Activated CD4-positive, alpha-beta T cell treated with anti-CD3 and anti-CD28 coated beads, Interleukin-2, amount 10 ng/mL, durations not matched to agents 7 days and 5 days (primary cell): ENCODE measurements around the gene GLIPR2. TPM values are rescaled to one million over a fixed set of nuclear protein-coding genes. Genes with fewer than 3 reads are reported as not detected.

ENCODE experiments used
- CTCF ChIA-PET: fragments of 350-600 bp; sonication (Branson Sonifier 250); formaldehyde crosslinking; loops from one replicate; lab custom pipeline; 2021; ENCODE audit warnings: antibody characterized with exemption; lab: Charles Lee
- POLR2A ChIA-PET: fragments of 350-600 bp; sonication (Branson Sonifier 250); formaldehyde crosslinking; loops from one replicate; lab custom pipeline; 2021; ENCODE audit warnings: antibody characterized with exemption; lab: Charles Lee
- DNase-seq: peaks from one replicate; pipeline ENCODE4 v3.0.0-alpha.2; 2020
- H3K27ac Mint-ChIP-seq: one replicate; pipeline ENCODE4 v1.8.0; 2021; ENCODE audit warnings: mild to moderate bottlenecking, moderate library complexity, mixed read lengths
- H3K27me3 Mint-ChIP-seq: one replicate; pipeline ENCODE4 v1.8.0; 2021; ENCODE audit warnings: mixed read lengths
- H3K36me3 Mint-ChIP-seq: one replicate; pipeline ENCODE4 v1.8.0; 2021; ENCODE audit warnings: low read depth, mixed read lengths
- H3K4me1 Mint-ChIP-seq: one replicate; pipeline ENCODE4 v1.8.0; 2021; ENCODE audit warnings: mixed read lengths
- H3K4me3 Mint-ChIP-seq: one replicate; pipeline ENCODE4 v1.8.0; 2021; ENCODE audit warnings: mild to moderate bottlenecking, moderate library complexity, mixed read lengths
- H3K9me3 Mint-ChIP-seq: one replicate; pipeline ENCODE4 v1.8.0; 2021; ENCODE audit warnings: mixed read lengths
- total RNA-seq, 2 experiments: library from RNA; stranded (reverse); gene quantifications; one replicate each; pipeline ENCODE4 v1.2.3, GENCODE V29; 2021

GLIPR2 gene
- total RNA-seq, 2 experiments from 2014 or later: 53.9 to 58.4 TPM

DNA sequence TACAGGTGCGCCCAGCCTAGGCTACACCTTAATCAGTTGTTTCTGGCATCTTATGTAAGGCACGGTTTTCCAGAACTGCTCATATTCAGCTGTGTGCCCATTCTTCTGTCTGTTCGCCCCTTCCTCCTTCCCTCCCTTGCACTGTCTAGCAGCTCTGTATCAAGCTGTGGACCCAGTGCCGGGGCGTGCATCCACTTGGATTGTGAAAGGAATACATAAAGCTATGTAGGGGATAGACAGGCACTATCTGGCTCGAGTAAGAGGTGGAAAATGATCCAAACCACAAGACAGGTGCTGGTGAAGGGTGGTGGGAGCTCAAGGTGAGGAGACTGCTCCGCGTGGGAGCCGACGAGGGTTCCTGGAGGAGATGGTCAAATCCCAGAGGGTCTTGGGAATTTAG lies 2.0 kb downstream of the GLIPR2 start:
- Mint-ChIP-seq H3K27me3 (peaks cover 14% of the 10 kb centered on the region), H3K9me3 (no peaks in the 10 kb centered on the region), H3K36me3 (peaks cover 38% of the 10 kb centered on the region), H3K27ac (no peak overlapping the region), H3K4me1 (peaks cover 73% of the 10 kb centered on the region), H3K4me3 (peak overlapping the region; percentile 85)
- ChIA-PET CTCF (interaction anchor here (1.4 to 5.6 kb wide), 3 partner anchors 11 to 31 kb away, joined by 4 to 37 read pairs (median 4); partner anchors contain the start of gene CCIN), POLR2A (no interaction called here)
- no peak for DNase-seq

DNA sequence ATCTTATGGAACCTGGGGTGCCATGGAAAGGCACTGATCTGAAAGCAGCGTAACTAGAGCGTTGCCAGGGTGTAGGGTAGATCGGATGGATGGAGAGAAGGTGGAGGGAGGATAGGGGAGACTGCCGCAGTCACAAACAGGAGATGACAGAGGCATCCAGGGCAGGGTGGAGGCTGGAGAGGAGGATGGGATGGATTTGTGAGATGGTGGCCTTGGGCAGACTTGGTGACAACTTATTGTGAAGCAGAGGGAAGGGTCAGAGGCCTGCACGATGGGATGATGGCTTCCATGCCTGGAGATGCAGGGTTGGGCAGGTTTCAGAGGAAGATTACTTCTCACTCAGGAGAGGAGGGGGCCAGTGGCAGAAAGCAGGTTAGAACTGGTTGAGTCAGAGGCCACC lies 2.4 kb downstream of the GLIPR2 start:
- Mint-ChIP-seq H3K4me3 (no peak overlapping the region), H3K27ac (no peak overlapping the region), H3K4me1 (peaks cover 77% of the 10 kb centered on the region), H3K36me3 (peaks cover 42% of the 10 kb centered on the region), H3K27me3 (peaks cover 14% of the 10 kb centered on the region), H3K9me3 (no peaks in the 10 kb centered on the region)
- CTCF ChIA-PET: interaction anchor here (1.4 to 5.6 kb wide), 3 partner anchors 11 to 30 kb away, joined by 4 to 37 read pairs (median 4); partner anchors contain the start of gene CCIN
- POLR2A ChIA-PET: no interaction called here
- no peak for DNase-seq

DNA sequence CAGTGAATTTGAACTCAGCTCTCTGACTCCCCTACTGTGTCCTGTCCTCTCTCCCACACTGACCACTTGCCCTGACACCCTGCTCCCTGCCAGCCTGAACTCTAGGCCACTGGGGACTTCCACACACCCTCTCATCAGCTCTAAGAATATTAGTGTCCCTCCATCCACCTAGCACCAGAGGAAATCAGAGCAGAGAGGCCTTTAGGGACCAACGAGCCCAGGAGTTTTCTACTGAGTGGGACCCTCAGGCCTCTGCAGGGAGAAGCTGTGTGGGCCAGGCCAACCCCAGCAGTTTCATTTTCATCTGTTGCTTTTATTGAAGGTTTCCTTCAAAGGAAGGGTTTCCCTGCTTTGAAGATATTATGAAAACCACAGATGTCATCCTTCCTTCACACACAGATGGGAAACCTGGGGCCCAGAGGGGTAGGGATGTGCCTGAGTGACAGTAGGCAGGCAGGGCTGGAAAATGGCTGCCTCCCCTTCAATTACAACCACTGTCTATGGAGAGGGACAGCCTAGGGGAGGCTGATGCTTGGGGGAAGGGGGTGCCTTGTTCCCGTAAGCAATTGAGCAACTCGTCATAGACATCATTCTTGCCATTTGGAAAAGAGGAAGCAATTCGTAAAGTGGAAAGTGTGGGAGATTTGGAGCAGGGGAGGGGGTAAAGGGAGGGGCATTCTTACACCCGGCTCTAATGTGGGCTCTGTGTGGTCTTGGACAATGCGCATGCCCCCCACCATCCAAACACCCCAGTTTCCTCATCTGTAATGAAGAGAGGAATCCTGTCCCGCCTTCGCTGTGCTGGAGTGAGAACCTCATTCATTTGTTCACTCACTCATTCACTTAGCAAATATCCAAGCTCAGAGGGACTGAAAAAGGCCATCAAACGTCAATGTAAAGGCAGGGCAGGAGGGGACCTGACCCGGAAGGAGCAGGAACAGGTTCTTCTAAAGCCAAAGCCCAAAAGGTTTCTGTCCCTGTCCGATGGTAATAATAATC lies 3.9 kb downstream of the GLIPR2 start:
- Mint-ChIP-seq H3K9me3 (peaks cover 2% of the 10 kb centered on the region), H3K4me1 (peaks cover 91% of the 10 kb centered on the region), H3K27ac (peak overlapping the region; percentile 59), H3K4me3 (peak overlapping the region; percentile 57), H3K36me3 (peaks cover 56% of the 10 kb centered on the region), H3K27me3 (peaks cover 7% of the 10 kb centered on the region)
- ChIA-PET CTCF (interaction anchor here (0.9 to 5.6 kb wide), 5 partner anchors 9 to 50 kb away, joined by 3 to 37 read pairs (median 4); partner anchors contain the start of gene CLTA), POLR2A (no interaction called here)
- DNase-seq: peak; percentile 63

DNA sequence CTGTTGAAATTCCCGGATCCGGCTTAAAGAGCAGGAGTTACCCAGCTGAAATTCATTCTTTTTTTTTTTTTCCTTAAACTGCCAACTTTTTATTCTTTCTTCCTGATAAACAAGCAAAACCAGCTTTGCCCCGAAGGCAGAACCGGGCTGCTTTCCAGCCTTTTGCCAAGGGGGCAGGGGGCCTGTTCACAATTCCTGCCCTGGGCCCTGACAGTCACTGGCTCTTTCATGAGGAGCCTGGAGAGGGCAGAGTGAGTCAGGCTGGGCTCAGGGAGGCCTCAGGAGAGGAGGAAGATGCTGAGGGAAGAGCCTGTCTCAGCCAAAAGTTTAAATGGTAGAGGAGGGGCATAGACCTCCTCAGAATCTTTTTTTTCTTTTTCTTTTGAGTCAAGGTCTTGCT lies 4.8 kb downstream of the GLIPR2 start:
- H3K36me3 Mint-ChIP-seq: peaks cover 65% of the 10 kb centered on the region

DNA sequence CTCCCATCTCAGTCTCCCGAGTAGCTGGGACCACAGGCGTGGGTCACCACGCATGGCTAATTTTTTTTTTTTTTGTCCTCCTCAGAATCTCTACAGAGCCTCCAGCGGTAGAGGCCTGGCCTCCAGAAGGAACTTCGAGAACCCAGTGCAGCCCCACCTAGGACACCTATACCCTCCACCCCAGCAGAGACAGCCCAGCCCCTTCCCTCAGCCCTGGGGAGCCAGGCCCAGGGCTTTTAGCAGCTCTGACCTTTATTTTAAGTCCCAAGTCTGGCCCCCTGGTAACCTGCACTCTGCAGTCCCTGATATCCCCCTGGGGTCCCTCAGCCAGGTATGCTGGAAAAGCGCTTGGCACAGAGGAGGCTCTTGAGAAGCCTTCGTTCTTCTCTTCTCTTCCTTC lies 5.2 kb downstream of the GLIPR2 start:
- H3K27me3 Mint-ChIP-seq: no peaks in the 10 kb centered on the region
- POLR2A ChIA-PET: no interaction called here
- H3K27ac Mint-ChIP-seq: peak overlapping the region; percentile 54
- CTCF ChIA-PET: interaction anchor here (0.6 to 4.3 kb wide), 4 partner anchors 24 to 624 kb away, joined by 3 to 19 read pairs (median 10); partner anchors contain the start of gene CLTA
- no peak for DNase-seq
- peak overlapping the region; percentile 80 for H3K4me3 Mint-ChIP-seq
- peaks cover 96% of the 10 kb centered on the region for H3K4me1 Mint-ChIP-seq
- peaks cover 13% of the 10 kb centered on the region for H3K9me3 Mint-ChIP-seq
- H3K36me3 Mint-ChIP-seq: peaks cover 67% of the 10 kb centered on the region

More for the DNA sequence above, 4.8 kb downstream of the GLIPR2 start:
- ChIA-PET CTCF (interaction anchor here (0.6 to 4.3 kb wide), 3 partner anchors 25 to 625 kb away, joined by 3 to 19 read pairs (median 3); partner anchors contain the start of gene CLTA), POLR2A (no interaction called here)
- H3K4me1 Mint-ChIP-seq: peaks cover 93% of the 10 kb centered on the region
- no peak for DNase-seq
- H3K9me3 Mint-ChIP-seq: peaks cover 11% of the 10 kb centered on the region
- no peak overlapping the region for H3K27ac Mint-ChIP-seq
- peak overlapping the region; percentile 57 for H3K4me3 Mint-ChIP-seq
- H3K27me3 Mint-ChIP-seq: no peaks in the 10 kb centered on the region

DNA sequence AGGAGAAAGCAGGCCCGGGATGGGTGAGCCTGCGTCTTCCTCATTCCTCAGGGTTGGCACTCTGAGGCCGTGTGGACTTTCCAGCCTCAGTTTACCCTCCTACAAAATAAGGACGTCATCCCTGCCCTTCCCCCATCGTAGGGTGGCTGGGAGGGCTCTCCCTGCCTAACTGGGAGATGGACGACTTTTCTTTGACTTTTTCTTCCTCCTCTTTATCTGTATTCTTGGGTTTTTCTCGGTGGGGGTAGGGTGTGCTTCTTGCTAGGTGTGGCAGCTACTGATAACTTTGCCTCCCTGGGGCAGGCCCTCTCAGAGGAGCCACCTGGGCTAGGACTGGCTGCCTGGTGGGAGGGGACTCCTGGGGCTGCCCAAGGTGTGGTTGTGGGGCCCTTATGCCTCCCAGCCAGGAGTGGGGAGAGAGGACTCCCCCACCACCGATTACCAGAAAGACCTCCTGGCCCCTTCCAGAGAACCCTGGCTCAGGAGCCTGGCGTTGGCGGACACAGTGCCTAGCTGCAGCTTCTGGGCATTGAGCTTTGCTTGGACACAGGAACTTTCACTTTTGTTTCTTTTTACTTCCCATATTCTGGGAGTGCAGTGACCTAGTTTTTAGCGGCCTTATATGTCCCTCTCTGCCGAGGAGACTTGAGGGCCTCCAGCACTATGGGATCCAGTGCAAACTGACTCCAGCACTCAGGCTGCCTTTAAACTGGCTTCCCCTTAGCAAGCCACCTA lies 6.1 kb downstream of the GLIPR2 start:
- H3K9me3 Mint-ChIP-seq: peaks cover 17% of the 10 kb centered on the region
- CTCF ChIA-PET: interaction anchor here (0.8 to 4.3 kb wide), 6 partner anchors 12 to 104 kb away, joined by 3 to 19 read pairs (median 4); no protein-coding TSS in a partner anchor
- H3K27me3 Mint-ChIP-seq: no peaks in the 10 kb centered on the region
- POLR2A ChIA-PET: no interaction called here
- peak overlapping the region; percentile 80 for H3K4me3 Mint-ChIP-seq
- DNase-seq: no peak
- H3K4me1 Mint-ChIP-seq: peaks cover 98% of the 10 kb centered on the region
- peaks cover 73% of the 10 kb centered on the region for H3K36me3 Mint-ChIP-seq
- peak overlapping the region; percentile 94 for H3K27ac Mint-ChIP-seq

DNA sequence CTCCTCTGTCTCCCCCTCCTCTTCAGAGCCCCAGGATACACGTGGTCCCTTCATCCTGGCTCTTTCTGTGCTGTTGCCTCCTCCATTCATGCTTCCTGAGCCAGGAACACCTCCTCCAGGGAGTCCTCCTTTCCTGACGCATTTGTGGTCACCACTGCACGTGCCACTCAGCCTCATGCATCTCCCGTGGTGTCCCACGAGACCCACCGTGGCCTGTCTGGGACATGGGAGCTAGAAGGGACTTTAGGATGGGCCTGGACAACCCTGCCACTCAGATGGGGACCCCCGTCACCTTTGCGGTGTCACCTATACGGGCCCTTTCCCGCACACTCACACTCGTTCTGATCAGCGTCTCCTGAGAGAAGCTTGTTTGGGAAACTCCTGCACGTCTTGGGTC lies 6.7 kb downstream of the GLIPR2 start:
- Mint-ChIP-seq H3K27ac (peak overlapping the region; percentile 94), H3K4me1 (peaks cover 98% of the 10 kb centered on the region), H3K27me3 (no peaks in the 10 kb centered on the region), H3K9me3 (peaks cover 17% of the 10 kb centered on the region), H3K36me3 (peaks cover 73% of the 10 kb centered on the region), H3K4me3 (peak overlapping the region; percentile 80)
- CTCF ChIA-PET: interaction anchor here (0.8 to 4.3 kb wide), 6 partner anchors 11 to 105 kb away, joined by 3 to 19 read pairs (median 4); no protein-coding TSS in a partner anchor
- POLR2A ChIA-PET: no interaction called here
- DNase-seq: no peak

DNA sequence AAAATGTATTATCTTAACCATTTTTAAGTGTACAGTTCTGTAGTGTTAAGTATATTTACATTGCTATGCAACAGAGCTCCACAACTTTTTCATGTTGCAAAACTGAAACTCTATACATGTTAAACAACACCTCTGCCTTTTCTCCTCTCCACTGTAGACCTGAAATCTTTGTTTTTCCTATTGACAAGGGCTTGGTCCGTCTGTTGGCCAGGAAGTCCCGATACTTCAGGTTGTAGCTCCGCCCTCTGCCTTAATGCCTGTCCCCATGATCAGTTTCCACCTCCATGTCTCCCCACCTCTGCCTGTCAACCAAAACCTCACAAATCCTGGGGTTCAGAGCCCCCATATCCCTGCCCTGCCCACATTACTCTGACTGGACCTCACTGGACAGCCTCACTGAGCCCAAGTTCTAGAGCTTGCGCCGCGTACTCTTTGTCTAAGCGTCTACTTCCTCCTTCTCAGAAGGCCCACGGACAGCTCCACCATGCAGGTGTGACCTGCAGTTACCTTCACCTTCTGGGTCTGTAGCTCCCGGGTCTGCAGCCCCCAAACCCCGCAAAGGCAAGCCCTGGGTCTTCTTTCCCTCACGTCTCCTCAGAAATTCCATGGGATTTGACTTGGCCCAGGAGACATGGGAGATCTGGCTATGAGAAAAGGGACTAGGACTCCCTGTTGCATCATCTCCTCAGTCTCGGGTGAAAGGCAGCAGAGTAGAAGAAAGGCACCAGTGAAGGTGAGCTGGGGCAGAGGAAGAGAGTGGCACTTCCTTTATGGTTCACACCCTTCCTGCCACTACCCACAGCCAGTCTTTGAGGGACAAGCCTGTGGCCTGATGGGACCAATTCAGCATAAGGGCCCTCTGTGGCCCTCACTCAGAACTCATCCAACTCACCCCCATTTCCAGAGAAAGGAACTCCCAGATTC lies 8.0 kb downstream of the GLIPR2 start:
- H3K4me3 Mint-ChIP-seq: peak overlapping the region; percentile 80
- H3K9me3 Mint-ChIP-seq: peaks cover 17% of the 10 kb centered on the region
- H3K27ac Mint-ChIP-seq: peak overlapping the region; percentile 94
- ChIA-PET POLR2A (interaction anchor here (0.6 kb wide), 1 partner anchor 80 kb away, joined by 3 read pairs; no protein-coding TSS in a partner anchor), CTCF (interaction anchor here (1.1 to 4.3 kb wide), 7 partner anchors 8 to 45 kb away, joined by 4 to 19 read pairs (median 5); partner anchors contain the start of gene GLIPR2)
- peaks cover 95% of the 10 kb centered on the region for H3K4me1 Mint-ChIP-seq
- peaks cover 71% of the 10 kb centered on the region for H3K36me3 Mint-ChIP-seq
- DNase-seq: peak; percentile 53
- H3K27me3 Mint-ChIP-seq: no peaks in the 10 kb centered on the region

DNA sequence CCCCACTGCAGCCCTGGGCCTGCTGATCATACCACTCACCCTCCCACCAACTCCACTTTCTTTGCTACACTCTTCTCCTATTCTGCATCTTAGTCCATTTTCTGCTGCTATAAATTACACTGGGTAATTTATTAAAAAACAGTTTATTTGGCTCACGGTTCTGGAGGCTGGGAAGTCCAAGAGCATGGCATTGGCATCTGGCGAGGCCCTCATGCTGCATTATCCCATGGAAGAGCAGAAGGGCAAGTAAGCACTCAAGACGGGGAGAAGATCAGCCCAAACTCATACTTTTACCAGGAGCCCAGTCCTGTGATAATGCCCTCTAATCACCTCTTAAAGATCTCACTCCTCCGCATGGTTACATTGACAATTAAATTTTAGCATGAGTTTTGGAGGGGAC lies 9.4 kb downstream of the GLIPR2 start:
- CTCF ChIA-PET: no interaction called here
- POLR2A ChIA-PET: no interaction called here
- Mint-ChIP-seq H3K27ac (peak overlapping the region; percentile 1), H3K36me3 (peaks cover 72% of the 10 kb centered on the region), H3K9me3 (peaks cover 17% of the 10 kb centered on the region), H3K4me1 (peaks cover 95% of the 10 kb centered on the region), H3K4me3 (no peak overlapping the region), H3K27me3 (no peaks in the 10 kb centered on the region)
- no peak for DNase-seq

DNA sequence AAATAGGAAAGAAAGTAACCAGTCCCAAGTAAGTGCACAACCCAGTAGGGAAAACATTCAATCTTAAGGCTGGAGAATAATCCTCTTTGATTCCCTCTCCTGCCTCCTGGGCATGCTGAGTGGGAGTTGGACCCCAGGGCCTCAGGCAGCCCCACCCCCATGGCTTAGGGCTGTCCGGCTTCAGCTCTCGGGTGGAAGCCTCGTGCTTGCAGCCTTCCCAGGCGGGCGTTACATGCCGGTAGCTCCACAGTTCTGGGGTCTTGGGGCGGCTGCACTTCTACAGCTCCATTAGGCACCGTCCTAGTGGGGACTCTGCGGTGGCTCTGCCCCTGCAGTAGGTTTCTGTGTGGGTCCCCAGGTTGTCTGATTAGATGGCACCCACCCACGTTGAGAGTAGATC lies 10.1 kb downstream of the GLIPR2 start:
- CTCF ChIA-PET: interaction anchor here (6.8 kb wide), 1 partner anchor 9 kb away, joined by 37 read pairs; the partner anchor contains the start of gene GLIPR2

DNA sequence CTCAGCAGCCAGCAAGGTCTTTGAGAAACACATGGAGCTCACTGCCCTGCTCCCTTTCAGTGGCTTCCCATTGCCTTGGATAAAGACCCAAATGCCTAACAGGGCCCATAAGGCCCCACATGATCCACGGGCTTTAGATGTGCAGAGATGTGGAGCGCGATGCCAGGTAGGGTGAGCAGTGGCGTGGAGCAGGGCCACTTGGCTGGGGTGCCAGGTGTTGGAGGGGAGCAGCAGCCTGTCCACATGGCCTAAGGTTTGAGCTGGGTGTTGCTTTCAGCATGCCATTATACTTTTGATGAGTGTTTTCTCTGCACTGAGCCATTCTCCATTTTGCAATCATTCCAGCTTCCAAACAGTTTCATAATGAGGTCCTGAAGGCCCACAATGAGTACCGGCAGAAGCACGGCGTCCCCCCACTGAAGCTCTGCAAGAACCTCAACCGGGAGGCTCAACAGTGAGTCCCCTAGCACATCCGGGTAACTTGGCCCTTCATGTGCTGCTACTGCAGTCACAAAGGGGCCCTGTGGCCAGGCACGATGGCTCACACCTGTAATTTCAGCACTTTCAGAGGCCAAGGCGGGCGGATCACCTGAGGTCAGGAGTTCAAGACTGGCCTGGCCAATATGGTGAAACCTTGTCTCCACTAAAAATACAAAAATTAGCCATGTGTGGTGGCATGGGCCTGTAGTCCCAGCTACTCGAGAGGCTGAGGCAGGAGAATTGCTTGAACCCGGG lies 11.1 kb downstream of the GLIPR2 start:
- no peak for DNase-seq
- peaks cover 77% of the 10 kb centered on the region for H3K36me3 Mint-ChIP-seq
- H3K4me1 Mint-ChIP-seq: peaks cover 93% of the 10 kb centered on the region
- ChIA-PET POLR2A (no interaction called here), CTCF (interaction anchor here (0.6 to 6.8 kb wide), 5 partner anchors 10 to 43 kb away, joined by 3 to 37 read pairs (median 6); partner anchors contain the start of genes CLTA and GLIPR2)
- H3K9me3 Mint-ChIP-seq: peaks cover 17% of the 10 kb centered on the region
- no peaks in the 10 kb centered on the region for H3K27me3 Mint-ChIP-seq
- no peak overlapping the region for H3K4me3 Mint-ChIP-seq
- H3K27ac Mint-ChIP-seq: peak overlapping the region; percentile 67

More for the DNA sequence above, 10.1 kb downstream of the GLIPR2 start:
- peaks cover 17% of the 10 kb centered on the region for H3K9me3 Mint-ChIP-seq
- H3K27ac Mint-ChIP-seq: peak overlapping the region; percentile 67
- peaks cover 76% of the 10 kb centered on the region for H3K36me3 Mint-ChIP-seq
- H3K27me3 Mint-ChIP-seq: no peaks in the 10 kb centered on the region
- DNase-seq: no peak
- POLR2A ChIA-PET: no interaction called here
- H3K4me3 Mint-ChIP-seq: no peak overlapping the region
- H3K4me1 Mint-ChIP-seq: peaks cover 94% of the 10 kb centered on the region
